IMR-90 (cell line): ENCODE results near the gene CRYGN. TPM values are rescaled to one million over a fixed set of nuclear protein-coding genes. Genes with fewer than 3 reads are reported as not detected.

Experiments used
- ATAC-seq: fragments of 200-7000 bp; cut with Tn5 transposase; 2 replicates; pipeline ENCODE4 v1.9.1; 2020; ENCODE audit warnings: low read depth, mild to moderate bottlenecking, moderate library complexity
- BruUV-seq: library from RNA; stranded (reverse); fragments of 400-500 nt; replicated peaks from 2 replicates; lab custom pipeline; 2021; lab: Mats Ljungman, UMichigan
- CTCF ChIA-PET: fragments of 300-600 bp; formaldehyde crosslinking; extraction: SDS; loops from one replicate; lab custom pipeline; 2021; ENCODE audit warnings: antibody characterized with exemption; lab: Yijun Ruan, JAX
- POLR2A ChIA-PET: fragments of 300-600 bp; sonication (Branson Sonifier 250); formaldehyde crosslinking; loops from one replicate; lab custom pipeline; 2022; ENCODE audit warnings: antibody characterized with exemption; ENCODE audit not compliant: unreplicated experiment; lab: Charles Lee
- DNase-seq: peaks from one replicate; pipeline ENCODE4 v3.0.0; 2013
- H2AFZ ChIP-seq: replicated peaks from 2 replicates; pipeline ENCODE3; 2013; ENCODE audit warnings: low read length, mild to moderate bottlenecking; ENCODE audit not compliant: poor library complexity
- H2AK5ac ChIP-seq: 2 replicates; pipeline ENCODE4 v1.6.1; 2013; ENCODE audit warnings: low read depth, low read length, inconsistent platforms
- H2AK9ac ChIP-seq: replicated peaks from 2 replicates; pipeline ENCODE3; 2013; ENCODE audit warnings: mild to moderate bottlenecking, low read depth, low read length, moderate library complexity; ENCODE audit not compliant: poor library complexity
- H2BK120ac ChIP-seq: 2 replicates; pipeline ENCODE4 v1.6.1; 2013; ENCODE audit warnings: low read depth, low read length, inconsistent platforms
- H2BK15ac ChIP-seq: 3 replicates; pipeline ENCODE4 v1.6.1; 2013; ENCODE audit warnings: low read depth, low read length, inconsistent platforms
- H2BK20ac ChIP-seq: 2 replicates; pipeline ENCODE4 v1.6.1; 2013; ENCODE audit warnings: low read depth, mild to moderate bottlenecking, inconsistent platforms, low read length, moderate library complexity
- H2BK5ac ChIP-seq: 2 replicates; pipeline ENCODE4 v1.6.1; 2013; ENCODE audit warnings: mild to moderate bottlenecking, low read depth, low read length, inconsistent platforms; ENCODE audit not compliant: poor library complexity, severe bottlenecking
- H3K14ac ChIP-seq: replicated peaks from 2 replicates; pipeline ENCODE4 v1.6.1; 2013; ENCODE audit warnings: low read depth, low read length, inconsistent platforms
- H3K18ac ChIP-seq: 2 replicates; pipeline ENCODE4 v1.6.1; 2013; ENCODE audit warnings: low read depth, low read length, control low read depth
- H3K23ac ChIP-seq: 2 replicates; pipeline ENCODE4 v1.6.1; 2013; ENCODE audit warnings: low read depth, low read length, inconsistent platforms
- H3K27ac ChIP-seq: 2 replicates; pipeline ENCODE4 v1.5.1; 2013; ENCODE audit warnings: mild to moderate bottlenecking, control low read depth, low read length; ENCODE audit not compliant: insufficient read depth
- H3K27me3 ChIP-seq: 2 replicates; pipeline ENCODE4 v1.6.1; 2013; ENCODE audit warnings: low read length; ENCODE audit not compliant: control insufficient read depth, insufficient read depth
- H3K36me3 ChIP-seq: 2 replicates; pipeline ENCODE4 v1.6.1; 2013; ENCODE audit warnings: low read length, mixed read lengths; ENCODE audit not compliant: control insufficient read depth, insufficient read depth
- H3K4ac ChIP-seq: 2 replicates; pipeline ENCODE4 v1.6.1; 2013; ENCODE audit warnings: low read depth, low read length, inconsistent platforms
- H3K4me1 ChIP-seq: 2 replicates; pipeline ENCODE4 v1.6.1; 2013; ENCODE audit warnings: low read length, mixed read lengths; ENCODE audit not compliant: control insufficient read depth, insufficient read depth
- H3K4me2 ChIP-seq: 2 replicates; pipeline ENCODE4 v1.6.1; 2013; ENCODE audit warnings: low read depth, mild to moderate bottlenecking, control low read depth, low read length, moderate library complexity
- H3K4me3 ChIP-seq: 2 replicates; pipeline ENCODE4 v1.5.1; 2013; ENCODE audit warnings: low read depth, mild to moderate bottlenecking, control low read depth, low read length, moderate library complexity; ENCODE audit not compliant: insufficient read depth
- H3K56ac ChIP-seq: 2 replicates; pipeline ENCODE4 v1.6.1; 2013; ENCODE audit warnings: low read length, inconsistent platforms; ENCODE audit not compliant: insufficient read depth; ENCODE audit errors: extremely low read depth
- H3K79me1 ChIP-seq, 2 experiments: 2 replicates each; pipeline ENCODE4 v1.6.1; 2013; ENCODE audit warnings: low read length in 2 of 2, inconsistent platforms in 1 of 2, low read depth in 1 of 2
- H3K9ac ChIP-seq: 2 replicates; pipeline ENCODE4 v1.6.1; 2013; ENCODE audit warnings: low read depth, low read length, control low read depth
- H3K9me1 ChIP-seq: 2 replicates; pipeline ENCODE4 v1.6.1; 2013; ENCODE audit warnings: low read length, inconsistent platforms; ENCODE audit not compliant: insufficient read depth
- H3K9me3 ChIP-seq: 2 replicates; pipeline ENCODE4 v1.6.1; 2013; ENCODE audit warnings: low read length; ENCODE audit not compliant: control insufficient read depth, insufficient read depth
- H4K20me1 ChIP-seq: 2 replicates; pipeline ENCODE4 v1.6.1; 2013; ENCODE audit warnings: low read length, inconsistent platforms; ENCODE audit not compliant: insufficient read depth
- H4K5ac ChIP-seq: 2 replicates; pipeline ENCODE4 v1.6.1; 2013; ENCODE audit warnings: mild to moderate bottlenecking, low read depth, low read length, control low read depth
- H4K8ac ChIP-seq, 2 experiments: 2 replicates each; pipeline ENCODE4 v1.6.1; 2013; ENCODE audit warnings: low read depth in 2 of 2, low read length in 2 of 2, control low read depth in 1 of 2, inconsistent platforms in 1 of 2
- H4K91ac ChIP-seq: 2 replicates; pipeline ENCODE4 v1.6.1; 2013; ENCODE audit warnings: low read depth, low read length, inconsistent platforms; ENCODE audit not compliant: insufficient read depth
- BHLHE40 ChIP-seq: fragments of 150-350 bp; IDR thresholded peaks from 2 replicates; pipeline ENCODE4 v1.6.1; 2016; ENCODE audit warnings: mild to moderate bottlenecking, low read depth, low read length
- CEBPB ChIP-seq: IDR thresholded peaks from 2 replicates; pipeline ENCODE4 v1.6.1; 2012; ENCODE audit warnings: low read depth, low read length, improper control_type of control experiment
- CHD1 ChIP-seq: IDR thresholded peaks from 2 replicates; pipeline ENCODE4 v1.6.1; 2012; ENCODE audit warnings: low read depth, low read length, improper control_type of control experiment
- FOS ChIP-seq: fragments of 150-350 bp; IDR thresholded peaks from 2 replicates; pipeline ENCODE4 v1.6.1; 2016; ENCODE audit warnings: low read depth, low read length
- MAFK ChIP-seq: IDR thresholded peaks from 2 replicates; pipeline ENCODE4 v1.6.1; 2012; ENCODE audit warnings: low read depth, low read length, improper control_type of control experiment
- MAZ ChIP-seq: IDR thresholded peaks from 2 replicates; pipeline ENCODE4 v1.6.1; 2012; ENCODE audit warnings: low read depth, mild to moderate bottlenecking, low read length, improper control_type of control experiment, moderate library complexity, borderline replicate concordance
- MXI1 ChIP-seq: IDR thresholded peaks from 2 replicates; pipeline ENCODE4 v1.6.1; 2012; ENCODE audit warnings: low read depth, mild to moderate bottlenecking, low read length, moderate library complexity, borderline replicate concordance
- NFE2L2 ChIP-seq: fragments of 150-350 bp; IDR thresholded peaks from 2 replicates; pipeline ENCODE4 v1.6.1; 2016; ENCODE audit warnings: low read depth, mild to moderate bottlenecking, low read length
- POLR2A ChIP-seq: IDR thresholded peaks from 2 replicates; pipeline ENCODE4 v1.6.1; 2012; ENCODE audit warnings: mild to moderate bottlenecking, low read depth, low read length
- RAD21 ChIP-seq: IDR thresholded peaks from 2 replicates; pipeline ENCODE4 v1.6.1; 2012; ENCODE audit warnings: low read length, improper control_type of control experiment
- RCOR1 ChIP-seq: IDR thresholded peaks from 2 replicates; pipeline ENCODE4 v1.6.1; 2012; ENCODE audit warnings: mild to moderate bottlenecking, low read length, improper control_type of control experiment; ENCODE audit not compliant: insufficient replicate concordance
- RFX5 ChIP-seq: IDR thresholded peaks from 2 replicates; pipeline ENCODE4 v1.8.0; 2012; ENCODE audit warnings: low read depth, mild to moderate bottlenecking, low read length, moderate library complexity
- SMC3 ChIP-seq: fragments of 150-350 bp; IDR thresholded peaks from 2 replicates; pipeline ENCODE4 v1.6.1; 2016; ENCODE audit warnings: low read depth, mild to moderate bottlenecking, antibody characterized with exemption, low read length, moderate library complexity
- WGBS, 2 experiments: methylation state at CpG; one replicate each; pipeline versions ENCODE4 v1.1.5 to v1.1.7; 2013; ENCODE audit warnings: missing lambda C conversion rate in 2 of 2; ENCODE audit not compliant: insufficient read length in 1 of 2; ENCODE audit errors: extremely low coverage in 2 of 2; 5-methylcytosine and 5-hydroxymethylcytosine counted together
- dilution Hi-C: fragments of 300-500 bp; cut with HindIII; formaldehyde crosslinking; loops from one replicate; pipeline ENCODE4 v1.14.3; 2018; ENCODE audit warnings: low sequenced_read_pairs; ENCODE audit not compliant: unreplicated experiment
- in situ Hi-C: fragments of 300-500 bp; cut with MboI; formaldehyde crosslinking; loops from 3 replicates; pipeline ENCODE4 v1.14.3; 2019; ENCODE audit warnings: low sequenced_read_pairs, inconsistent platforms, mixed read lengths
- intact Hi-C: fragments of 100-400 bp; cut with micrococcal nuclease; formaldehyde crosslinking; loops from 2 replicates; pipeline ENCODE4 v1.10.0; 2022
- polyA plus RNA-seq, 3 experiments: library from polyadenylated mRNA; depleted of rRNA; stranded (reverse); fragments of >200 nt; gene quantifications; 2 replicates each; pipeline ENCODE4 v1.2.3, GENCODE V29; 2012; ENCODE audit warnings: low replicate concordance in 1 of 3
- total RNA-seq: library from RNA; depleted of rRNA; stranded (reverse); fragments of >200 nt; gene quantifications from 2 replicates; pipeline ENCODE4 v1.2.3, GENCODE V29; 2012
- TF ChIP-seq, protein P1 (sequence below): fragments of 150-350 bp; IDR thresholded peaks from 2 replicates; pipeline ENCODE4 v1.6.1; 2017; ENCODE audit warnings: mild to moderate bottlenecking, antibody characterized with exemption, low read length, low read depth
- TF ChIP-seq, protein P2 (sequence below): fragments of 150-350 bp; IDR thresholded peaks from 2 replicates; pipeline ENCODE4 v1.6.1; 2016; ENCODE audit warnings: low read depth, mild to moderate bottlenecking, low read length, moderate library complexity, borderline replicate concordance
- TF ChIP-seq, protein P3 (sequence below): conservative IDR thresholded peaks from 2 replicates; pipeline ENCODE4 v1.5.1; 2012; ENCODE audit warnings: mild to moderate bottlenecking, low read depth, low read length, improper control_type of control experiment

The CRYGN gene
- total and polyA plus RNA-seq, 2 of the 4 experiments (the other 2 are of a cell fraction) = not detected

DNA sequence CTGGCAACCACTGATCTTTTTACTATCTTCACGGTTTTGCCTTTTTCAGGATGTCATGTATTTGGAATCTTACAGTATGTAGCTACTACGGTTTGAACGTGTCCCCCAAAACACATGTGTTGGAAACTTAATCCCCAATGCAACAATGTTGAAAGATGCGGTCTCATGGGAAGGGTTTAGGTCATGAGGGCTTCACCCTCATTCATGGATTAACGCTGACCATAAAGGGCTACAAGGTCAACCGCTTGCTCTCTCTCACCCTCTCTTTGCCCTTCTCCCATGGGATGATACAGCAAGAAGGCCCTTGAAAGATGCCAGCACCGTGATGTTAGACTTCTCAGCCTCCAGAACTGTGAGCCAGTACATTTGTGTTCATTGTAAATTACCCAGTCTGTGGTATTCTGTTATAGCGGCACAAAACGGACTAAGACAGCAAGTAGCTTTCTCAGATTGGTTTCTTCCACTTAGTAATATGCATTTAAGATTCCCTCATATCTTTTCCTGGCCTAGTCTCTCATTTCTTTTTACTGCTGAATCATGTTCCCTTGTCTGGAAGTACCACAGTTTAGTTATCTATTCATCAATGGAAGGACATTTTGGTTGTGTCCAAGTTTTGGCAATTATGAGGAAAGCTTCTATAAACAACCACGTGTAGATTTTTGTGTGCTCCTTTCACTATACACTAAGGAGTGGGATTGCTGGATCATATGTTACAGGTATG is 3.0 kb upstream of the CRYGN start:
- no peak overlapping the region for H4K8ac ChIP-seq
- no peak overlapping the region for H3K4ac ChIP-seq
- DNase-seq (no peak), ATAC-seq (no peak)
- no peaks in the 10 kb centered on the region for H3K9me1 ChIP-seq
- TF ChIP-seq MXI1 = no peak
- TF ChIP-seq, protein P1, sequence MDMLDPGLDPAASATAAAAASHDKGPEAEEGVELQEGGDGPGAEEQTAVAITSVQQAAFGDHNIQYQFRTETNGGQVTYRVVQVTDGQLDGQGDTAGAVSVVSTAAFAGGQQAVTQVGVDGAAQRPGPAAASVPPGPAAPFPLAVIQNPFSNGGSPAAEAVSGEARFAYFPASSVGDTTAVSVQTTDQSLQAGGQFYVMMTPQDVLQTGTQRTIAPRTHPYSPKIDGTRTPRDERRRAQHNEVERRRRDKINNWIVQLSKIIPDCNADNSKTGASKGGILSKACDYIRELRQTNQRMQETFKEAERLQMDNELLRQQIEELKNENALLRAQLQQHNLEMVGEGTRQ = no peak
- TF ChIP-seq RAD21 = no peak
- no peak for TF ChIP-seq CEBPB
- no peak for TF ChIP-seq BHLHE40
- TF ChIP-seq, protein P2, sequence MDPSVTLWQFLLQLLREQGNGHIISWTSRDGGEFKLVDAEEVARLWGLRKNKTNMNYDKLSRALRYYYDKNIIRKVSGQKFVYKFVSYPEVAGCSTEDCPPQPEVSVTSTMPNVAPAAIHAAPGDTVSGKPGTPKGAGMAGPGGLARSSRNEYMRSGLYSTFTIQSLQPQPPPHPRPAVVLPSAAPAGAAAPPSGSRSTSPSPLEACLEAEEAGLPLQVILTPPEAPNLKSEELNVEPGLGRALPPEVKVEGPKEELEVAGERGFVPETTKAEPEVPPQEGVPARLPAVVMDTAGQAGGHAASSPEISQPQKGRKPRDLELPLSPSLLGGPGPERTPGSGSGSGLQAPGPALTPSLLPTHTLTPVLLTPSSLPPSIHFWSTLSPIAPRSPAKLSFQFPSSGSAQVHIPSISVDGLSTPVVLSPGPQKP = no peak
- TF ChIP-seq MAFK = no peak
- no peak for TF ChIP-seq RFX5
- no peak for TF ChIP-seq RCOR1
- no peak for TF ChIP-seq SMC3
- no peak; the same call in 1 of the 2 replicates for TF ChIP-seq NFE2L2
- TF ChIP-seq, protein P3, sequence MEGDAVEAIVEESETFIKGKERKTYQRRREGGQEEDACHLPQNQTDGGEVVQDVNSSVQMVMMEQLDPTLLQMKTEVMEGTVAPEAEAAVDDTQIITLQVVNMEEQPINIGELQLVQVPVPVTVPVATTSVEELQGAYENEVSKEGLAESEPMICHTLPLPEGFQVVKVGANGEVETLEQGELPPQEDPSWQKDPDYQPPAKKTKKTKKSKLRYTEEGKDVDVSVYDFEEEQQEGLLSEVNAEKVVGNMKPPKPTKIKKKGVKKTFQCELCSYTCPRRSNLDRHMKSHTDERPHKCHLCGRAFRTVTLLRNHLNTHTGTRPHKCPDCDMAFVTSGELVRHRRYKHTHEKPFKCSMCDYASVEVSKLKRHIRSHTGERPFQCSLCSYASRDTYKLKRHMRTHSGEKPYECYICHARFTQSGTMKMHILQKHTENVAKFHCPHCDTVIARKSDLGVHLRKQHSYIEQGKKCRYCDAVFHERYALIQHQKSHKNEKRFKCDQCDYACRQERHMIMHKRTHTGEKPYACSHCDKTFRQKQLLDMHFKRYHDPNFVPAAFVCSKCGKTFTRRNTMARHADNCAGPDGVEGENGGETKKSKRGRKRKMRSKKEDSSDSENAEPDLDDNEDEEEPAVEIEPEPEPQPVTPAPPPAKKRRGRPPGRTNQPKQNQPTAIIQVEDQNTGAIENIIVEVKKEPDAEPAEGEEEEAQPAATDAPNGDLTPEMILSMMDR = no peak
- no peak for TF ChIP-seq FOS
- TF ChIP-seq POLR2A = no peak
- no peak for TF ChIP-seq CHD1
- TF ChIP-seq MAZ = no peak
- H4K5ac ChIP-seq = no peak overlapping the region
- H2AK9ac ChIP-seq = no peak overlapping the region
- H3K18ac ChIP-seq = no peak overlapping the region
- BruUV-seq = no TSS peak
- no peak overlapping the region for H3K4me2 ChIP-seq
- peaks cover 14% of the 10 kb centered on the region for H3K27me3 ChIP-seq
- H3K79me1 ChIP-seq = no peaks in the 10 kb centered on the region
- no peak overlapping the region for H2BK20ac ChIP-seq
- no peak overlapping the region for H2AK5ac ChIP-seq
- H3K23ac ChIP-seq = no peak overlapping the region
- peaks cover 6% of the 10 kb centered on the region; the same call in 1 of the 2 replicates for H3K4me1 ChIP-seq
- CTCF ChIA-PET = interaction anchor here (1.1 to 1.2 kb wide), 2 partner anchors 77 to 128 kb away, joined by 4 read pairs; no protein-coding TSS in a partner anchor
- H3K27ac ChIP-seq = no peak overlapping the region
- WGBS, 2 experiments = no CpG with 5 or more reads among the region's 10 CpGs
- POLR2A ChIA-PET = no interaction called here
- H3K9ac ChIP-seq = no peak overlapping the region
- no peak overlapping the region for H2AFZ ChIP-seq
- no peak overlapping the region for H3K56ac ChIP-seq
- H3K9me3 ChIP-seq = no peaks in the 10 kb centered on the region
- no peak overlapping the region for H2BK120ac ChIP-seq
- H4K91ac ChIP-seq = no peak overlapping the region
- no peak overlapping the region for H3K14ac ChIP-seq
- intact Hi-C loops = no loop called here
- H2BK15ac ChIP-seq = no peak overlapping the region
- in situ Hi-C loops = no loop called here
- H3K4me3 ChIP-seq = no peak overlapping the region
- H3K36me3 ChIP-seq = no peaks in the 10 kb centered on the region
- no peaks in the 10 kb centered on the region for H4K20me1 ChIP-seq
- dilution Hi-C loops = no loop called here
- no peak overlapping the region for H2BK5ac ChIP-seq
